Stimulated activated memory B cell treated with anti-CD40 and anti-IgM and Interleukin-4, amounts not matched to agents 10 μg/mL and 1 μg/mL and 100 μg/mL, for 72 hours (primary cell): Measurements from ENCODE around the gene PARD3.
"Not testable (repeated sequence)": the region's sequence is repeated elsewhere in the genome, so short reads cannot be mapped to it uniquely, and the experiment has no call there.

Source experiments
- ATAC-seq: fragments of 150-1000 bp; cut with Tn5 transposase; 2 replicates; pipeline ENCODE4 v1.10.0; 2021
- H3K27ac Mint-ChIP-seq: one replicate; pipeline ENCODE4 v1.8.0; 2022; ENCODE audit warnings: mild to moderate bottlenecking, mixed read lengths
- H3K27me3 Mint-ChIP-seq: one replicate; pipeline ENCODE4 v1.8.0; 2022; ENCODE audit warnings: mixed read lengths
- H3K36me3 Mint-ChIP-seq: one replicate; pipeline ENCODE4 v1.8.0; 2022; ENCODE audit warnings: mixed read lengths
- H3K4me1 Mint-ChIP-seq: one replicate; pipeline ENCODE4 v1.8.0; 2022; ENCODE audit warnings: mixed read lengths
- H3K4me3 Mint-ChIP-seq: one replicate; pipeline ENCODE4 v1.8.0; 2022; ENCODE audit warnings: mild to moderate bottlenecking, moderate library complexity, mixed read lengths
- H3K9me3 Mint-ChIP-seq: one replicate; pipeline ENCODE4 v1.8.0; 2022; ENCODE audit warnings: mixed read lengths

Gene PARD3

DNA sequence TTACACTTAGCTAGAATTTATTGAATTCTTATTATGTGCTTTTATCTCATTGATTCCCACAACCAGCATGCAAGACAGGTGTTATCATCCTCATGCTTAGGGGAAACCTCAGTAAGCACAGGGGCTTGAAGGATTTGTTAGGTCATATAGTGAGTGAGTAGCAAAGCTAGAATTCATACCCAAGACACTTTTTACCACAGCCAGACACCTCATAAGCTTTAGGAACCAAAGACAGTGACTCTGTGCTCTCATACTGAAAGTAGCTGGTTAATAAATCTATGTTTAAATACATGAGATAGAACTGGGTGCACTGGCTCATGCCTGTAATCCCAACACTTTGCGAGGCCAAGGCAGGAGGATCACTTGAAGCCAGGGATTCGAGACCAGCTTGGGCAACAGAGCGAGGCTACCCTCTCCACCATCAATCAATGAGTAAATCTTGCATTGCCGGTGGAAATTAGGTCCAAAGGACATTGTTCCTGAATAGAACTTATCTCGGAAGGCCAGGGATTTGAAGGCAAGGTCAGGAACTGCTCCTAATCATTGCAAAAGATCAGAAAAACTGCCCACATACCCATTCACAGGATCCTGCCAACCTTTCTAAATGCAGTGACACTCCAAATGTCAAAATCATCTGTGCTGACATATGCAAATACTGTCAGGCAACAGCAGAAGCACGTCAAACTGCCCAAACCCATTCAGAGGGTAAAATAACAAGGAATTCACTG lies 523.5 kb downstream of the PARD3 start:
- Mint-ChIP-seq H3K9me3 (peaks cover 3% of the 10 kb centered on the region), H3K4me3 (no peak overlapping the region), H3K36me3 (no peaks in the 10 kb centered on the region), H3K4me1 (no peaks in the 10 kb centered on the region), H3K27ac (no peak overlapping the region), H3K27me3 (no peaks in the 10 kb centered on the region)
- no peak for ATAC-seq

DNA sequence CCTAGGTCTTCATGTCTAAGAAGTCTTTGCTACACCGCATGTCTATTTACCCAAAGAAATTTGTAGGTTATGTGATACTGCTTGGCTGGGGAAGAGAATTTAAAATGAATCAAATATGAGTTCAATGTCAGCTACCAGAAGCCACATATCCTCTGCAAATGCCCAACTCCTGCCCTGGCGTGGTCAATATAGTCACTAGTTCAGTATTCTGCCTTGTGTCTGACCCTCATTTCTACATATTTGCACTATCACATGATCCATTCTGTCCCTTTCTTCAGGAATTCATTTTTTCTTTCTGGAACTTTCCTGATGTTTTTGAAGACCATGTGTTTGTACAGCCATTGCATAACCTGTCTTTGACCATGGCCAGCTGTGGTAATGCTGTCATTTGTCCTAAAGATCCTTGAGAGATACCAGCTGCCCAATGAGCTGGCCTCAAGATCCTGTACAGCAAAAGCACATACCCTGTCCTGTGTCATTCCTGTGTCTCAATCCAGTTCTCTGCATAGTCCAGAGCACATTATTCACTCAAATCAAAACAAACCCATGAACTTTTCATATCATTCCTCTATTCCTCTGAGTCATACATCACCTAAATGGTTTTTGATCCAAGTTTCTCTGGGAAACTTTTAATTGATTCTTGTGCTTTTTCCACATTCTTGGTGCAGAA lies 524.5 kb downstream of the PARD3 start:
- no peak for ATAC-seq
- no peaks in the 10 kb centered on the region for H3K36me3 Mint-ChIP-seq
- H3K27ac Mint-ChIP-seq = no peak overlapping the region
- H3K27me3 Mint-ChIP-seq = no peaks in the 10 kb centered on the region
- peaks cover 6% of the 10 kb centered on the region for H3K9me3 Mint-ChIP-seq
- no peaks in the 10 kb centered on the region for H3K4me1 Mint-ChIP-seq
- H3K4me3 Mint-ChIP-seq = no peak overlapping the region

DNA sequence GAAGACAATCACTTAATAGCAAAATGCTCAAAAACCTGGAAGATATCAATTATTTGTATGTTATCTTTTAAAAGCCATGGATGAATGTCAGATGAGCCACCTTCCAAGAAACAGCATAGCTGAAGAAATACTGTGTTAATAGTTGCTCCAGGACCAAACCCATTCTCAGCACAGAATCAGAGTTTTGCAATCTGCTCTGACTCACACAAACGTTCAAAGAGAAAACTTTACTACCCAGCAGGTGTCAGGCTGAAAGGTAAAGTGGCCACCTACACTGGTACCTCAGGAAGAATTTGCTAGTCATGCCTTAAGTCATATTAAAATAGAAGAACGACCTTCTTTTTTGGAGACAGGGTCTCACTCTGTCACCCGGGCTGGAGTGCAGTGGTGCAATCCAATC lies 526.5 kb downstream of the PARD3 start:
- ATAC-seq = no peak
- Mint-ChIP-seq H3K36me3 (no peaks in the 10 kb centered on the region), H3K4me3 (no peak overlapping the region), H3K27ac (no peak overlapping the region), H3K27me3 (no peaks in the 10 kb centered on the region), H3K4me1 (no peaks in the 10 kb centered on the region), H3K9me3 (peaks cover 6% of the 10 kb centered on the region)

DNA sequence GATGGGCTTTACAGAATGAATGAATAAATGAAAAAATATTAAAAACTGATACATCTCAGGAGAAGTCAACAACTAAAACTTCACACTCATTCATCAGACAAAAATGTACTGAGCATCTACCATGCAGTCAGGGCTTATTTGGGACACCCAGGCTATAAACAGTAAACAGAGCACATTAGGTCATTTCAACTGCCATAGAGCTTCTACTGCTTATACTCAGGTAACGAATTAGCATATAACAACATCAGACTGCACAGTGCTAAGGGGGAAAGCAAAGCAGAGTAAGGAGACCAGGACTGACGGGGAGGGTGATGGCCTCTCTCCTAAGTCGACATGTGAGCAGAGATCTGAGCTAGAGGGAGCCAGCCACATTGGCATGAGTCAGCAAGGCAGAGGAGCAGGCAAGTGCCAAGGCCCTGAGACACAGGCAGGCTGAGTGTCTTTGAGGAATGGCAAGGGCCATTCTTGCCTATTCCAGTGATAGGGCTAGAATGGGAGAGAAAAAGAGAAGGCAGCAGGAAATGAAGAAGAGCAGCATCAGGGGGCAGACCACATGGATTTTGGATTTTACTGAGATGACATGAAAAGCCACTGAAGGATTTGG lies 528.9 kb downstream of the PARD3 start:
- Mint-ChIP-seq H3K9me3 (peaks cover 6% of the 10 kb centered on the region), H3K27ac (no peak overlapping the region), H3K27me3 (no peaks in the 10 kb centered on the region), H3K36me3 (no peaks in the 10 kb centered on the region), H3K4me3 (no peak overlapping the region), H3K4me1 (no peaks in the 10 kb centered on the region)
- peak; percentile 24 for ATAC-seq

DNA sequence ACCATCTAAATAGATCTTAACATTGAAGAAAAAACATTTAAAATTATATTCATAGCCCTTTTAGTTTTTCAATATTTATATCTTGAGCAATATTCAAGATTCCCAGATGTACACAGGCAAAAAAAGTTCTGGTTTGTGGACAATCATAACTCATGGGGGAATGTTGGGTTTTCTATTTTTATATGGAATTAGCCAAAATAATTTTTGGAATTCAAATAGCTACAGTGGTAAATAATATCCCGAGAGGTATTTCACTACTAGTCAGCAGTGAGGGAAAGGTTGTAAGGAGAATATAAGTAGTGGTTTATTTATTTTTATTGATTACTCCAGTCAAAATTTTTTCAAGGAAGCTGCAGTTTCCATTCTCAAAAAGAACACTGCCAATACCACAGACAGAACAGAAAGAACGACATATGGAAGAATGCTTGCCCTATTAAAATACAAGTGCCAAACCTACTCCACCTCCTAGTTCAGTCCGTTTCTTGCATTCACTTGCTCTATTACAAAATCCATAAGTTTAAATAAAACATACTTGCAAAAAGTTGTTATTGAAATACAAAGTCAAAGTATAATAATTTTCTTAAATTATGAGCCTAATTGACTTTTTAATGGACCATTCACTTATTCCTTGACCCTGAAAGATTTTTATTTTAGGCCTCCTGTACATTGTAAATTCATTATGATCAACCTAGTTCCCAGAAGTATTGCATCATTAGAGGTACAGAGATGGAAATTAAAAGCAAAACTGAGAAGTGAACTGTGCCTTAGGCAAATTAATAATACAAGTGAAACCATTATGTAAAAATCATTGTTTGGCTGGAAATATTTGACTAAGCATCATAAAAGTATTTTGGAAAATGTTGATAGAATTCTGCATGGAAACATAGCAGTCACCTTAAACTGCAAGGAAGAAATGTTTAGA lies 533.2 kb downstream of the PARD3 start:
- Mint-ChIP-seq H3K27me3 (no peaks in the 10 kb centered on the region), H3K4me3 (no peak overlapping the region), H3K4me1 (no peaks in the 10 kb centered on the region), H3K36me3 (no peaks in the 10 kb centered on the region), H3K9me3 (peaks cover 6% of the 10 kb centered on the region), H3K27ac (no peak overlapping the region)
- no peak for ATAC-seq

DNA sequence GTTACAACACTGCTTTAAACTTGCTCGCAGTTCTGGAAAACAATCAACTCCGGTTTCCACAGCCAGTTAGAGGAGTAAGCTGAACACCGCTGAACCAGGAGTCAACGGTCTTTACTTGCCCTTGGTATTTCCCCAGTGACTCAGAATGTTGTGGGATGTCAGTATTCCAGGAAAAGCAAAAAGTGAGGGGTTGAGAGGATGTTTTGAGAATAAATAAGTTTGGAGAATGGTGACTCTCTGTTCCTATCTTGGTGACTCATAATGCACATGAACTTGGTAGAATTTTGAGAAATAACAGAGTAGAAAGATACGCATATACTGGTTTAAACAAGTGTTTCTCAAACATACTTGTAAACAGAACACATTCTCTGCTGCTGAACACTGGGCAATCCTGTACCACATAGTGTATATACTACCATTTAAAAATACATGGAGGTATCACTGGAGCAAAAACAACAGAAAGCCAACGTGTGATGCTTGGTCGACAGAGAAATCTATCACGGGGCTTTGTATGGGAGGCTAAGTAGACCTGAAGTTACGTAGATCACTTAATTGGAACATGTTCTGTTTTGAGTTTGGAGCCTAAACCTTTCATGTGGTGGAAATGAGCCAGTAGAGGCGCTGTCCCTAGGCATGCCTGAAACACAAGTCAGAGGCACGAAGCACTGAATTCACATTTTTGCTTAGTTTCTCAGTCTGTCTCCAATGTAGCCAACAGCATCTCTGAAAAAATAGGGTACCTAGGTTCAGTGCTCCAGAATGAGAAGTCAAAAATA lies 534.3 kb downstream of the PARD3 start:
- Mint-ChIP-seq H3K4me1 (no peaks in the 10 kb centered on the region), H3K27ac (no peak overlapping the region), H3K4me3 (no peak overlapping the region), H3K27me3 (no peaks in the 10 kb centered on the region), H3K36me3 (no peaks in the 10 kb centered on the region), H3K9me3 (no peaks in the 10 kb centered on the region)
- ATAC-seq = no peak

DNA sequence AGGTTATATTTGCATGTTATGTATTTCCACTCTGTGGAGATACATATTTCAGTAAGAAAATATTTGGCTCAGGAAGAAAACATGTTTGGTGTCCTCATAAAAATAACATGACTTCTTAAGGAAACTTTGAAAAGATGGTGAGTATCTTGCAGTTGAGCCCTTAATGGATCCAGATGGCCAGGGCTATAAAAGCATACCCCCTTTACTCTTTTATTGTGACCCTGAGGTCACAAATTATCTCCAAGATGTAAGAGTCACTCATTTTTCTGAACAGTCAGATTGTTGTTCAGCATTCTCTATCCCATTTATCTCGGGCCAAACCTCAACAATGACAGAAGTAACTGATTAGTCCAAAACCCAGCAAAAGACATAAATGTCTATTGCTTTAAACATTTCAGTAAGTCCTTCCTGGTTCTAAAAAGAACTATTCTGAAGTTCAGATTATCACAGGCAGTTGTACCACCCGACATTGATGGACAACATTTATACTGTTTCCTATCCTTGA lies 539.4 kb downstream of the PARD3 start:
- no peaks in the 10 kb centered on the region for H3K4me1 Mint-ChIP-seq
- H3K27ac Mint-ChIP-seq = no peak overlapping the region
- ATAC-seq = no peak
- H3K36me3 Mint-ChIP-seq = no peaks in the 10 kb centered on the region
- no peaks in the 10 kb centered on the region for H3K9me3 Mint-ChIP-seq
- H3K4me3 Mint-ChIP-seq = no peak overlapping the region
- H3K27me3 Mint-ChIP-seq = no peaks in the 10 kb centered on the region

DNA sequence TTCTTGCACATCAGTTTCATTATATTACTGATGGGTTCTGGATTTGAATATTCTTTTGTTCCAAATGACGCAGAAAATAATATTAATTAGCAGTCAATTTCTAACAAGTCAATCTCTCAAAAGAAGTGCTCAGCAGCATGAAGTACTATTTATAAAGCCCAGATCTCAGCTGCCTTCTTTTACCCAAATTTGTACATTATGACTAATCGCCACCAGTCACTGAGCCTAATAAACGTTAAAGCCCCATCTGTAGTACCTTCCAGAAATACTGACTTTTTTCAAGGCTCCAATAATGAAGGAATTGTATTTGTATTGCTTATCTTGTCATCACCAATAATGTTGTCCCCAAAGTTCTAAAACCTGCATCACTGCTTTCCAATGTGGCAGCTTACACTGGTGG lies 540.2 kb downstream of the PARD3 start:
- H3K36me3 Mint-ChIP-seq = no peaks in the 10 kb centered on the region
- no peaks in the 10 kb centered on the region for H3K9me3 Mint-ChIP-seq
- H3K4me1 Mint-ChIP-seq = no peaks in the 10 kb centered on the region
- no peak overlapping the region for H3K27ac Mint-ChIP-seq
- no peak for ATAC-seq
- H3K4me3 Mint-ChIP-seq = no peak overlapping the region
- no peaks in the 10 kb centered on the region for H3K27me3 Mint-ChIP-seq

DNA sequence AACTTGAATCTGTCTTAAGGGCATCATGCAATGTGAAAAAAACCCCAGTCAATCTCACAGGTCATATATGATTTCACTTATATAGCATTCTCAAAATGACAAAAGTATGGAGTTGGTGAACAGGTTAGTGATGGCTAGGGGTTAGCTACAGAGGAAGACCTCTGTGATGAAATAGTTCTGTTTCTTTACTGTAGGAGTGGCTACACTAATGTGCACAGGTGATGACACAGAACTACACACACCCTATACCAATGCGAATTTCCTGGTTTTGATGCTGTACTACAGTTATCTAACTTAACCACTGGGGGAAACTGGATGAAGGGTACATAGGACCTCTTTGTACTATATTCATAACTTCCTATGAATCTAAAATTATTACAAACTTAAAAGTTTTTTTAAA lies 541.8 kb downstream of the PARD3 start:
- ATAC-seq = no peak
- Mint-ChIP-seq H3K36me3 (no peaks in the 10 kb centered on the region), H3K27ac (no peak overlapping the region), H3K4me3 (no peak overlapping the region), H3K4me1 (no peaks in the 10 kb centered on the region), H3K27me3 (no peaks in the 10 kb centered on the region), H3K9me3 (no peaks in the 10 kb centered on the region)

DNA sequence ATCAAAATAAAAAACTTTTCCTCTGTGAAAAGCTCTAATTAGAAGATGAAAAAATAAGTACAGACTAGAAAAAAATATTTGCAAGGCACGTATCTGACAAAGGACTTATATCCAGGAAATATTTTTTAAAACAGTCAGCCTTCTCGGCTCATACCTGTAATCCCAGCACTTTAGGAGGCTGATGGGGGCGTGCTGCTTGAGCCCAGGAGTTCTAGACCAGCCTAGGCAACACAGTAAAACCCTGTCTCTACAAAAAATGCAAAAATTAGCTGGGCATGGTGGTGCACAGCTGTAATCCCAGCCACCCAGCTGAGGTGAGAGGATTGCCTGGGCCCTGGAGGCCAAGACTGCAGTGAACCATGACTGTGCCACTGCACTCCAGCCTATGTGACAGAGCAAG lies 542.8 kb downstream of the PARD3 start:
- Mint-ChIP-seq H3K27ac (no peak overlapping the region), H3K36me3 (no peaks in the 10 kb centered on the region), H3K27me3 (no peaks in the 10 kb centered on the region), H3K4me3 (no peak overlapping the region), H3K9me3 (no peaks in the 10 kb centered on the region), H3K4me1 (no peaks in the 10 kb centered on the region)
- no peak for ATAC-seq

DNA sequence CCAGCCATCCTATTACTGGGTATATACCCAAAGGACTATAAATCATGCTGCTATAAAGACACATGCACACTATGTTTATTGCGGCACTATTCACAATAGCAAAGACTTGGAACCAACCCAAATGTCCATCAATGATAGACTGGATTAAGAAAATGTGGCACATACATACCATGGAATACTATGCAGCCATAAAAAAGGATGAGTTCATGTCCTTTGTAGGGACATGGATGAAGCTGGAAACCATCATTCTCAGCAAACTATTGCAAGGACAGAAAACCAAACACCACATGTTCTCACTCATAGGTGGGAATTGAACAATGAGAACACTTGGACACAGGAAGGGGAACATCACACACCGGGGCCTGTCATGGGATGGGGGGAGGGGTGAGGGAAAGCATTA lies 546.7 kb downstream of the PARD3 start:
- H3K27ac Mint-ChIP-seq, H3K9me3 Mint-ChIP-seq, ATAC-seq, H3K36me3 Mint-ChIP-seq, H3K4me1 Mint-ChIP-seq, H3K27me3 Mint-ChIP-seq, H3K4me3 Mint-ChIP-seq: not testable (repeated sequence)

DNA sequence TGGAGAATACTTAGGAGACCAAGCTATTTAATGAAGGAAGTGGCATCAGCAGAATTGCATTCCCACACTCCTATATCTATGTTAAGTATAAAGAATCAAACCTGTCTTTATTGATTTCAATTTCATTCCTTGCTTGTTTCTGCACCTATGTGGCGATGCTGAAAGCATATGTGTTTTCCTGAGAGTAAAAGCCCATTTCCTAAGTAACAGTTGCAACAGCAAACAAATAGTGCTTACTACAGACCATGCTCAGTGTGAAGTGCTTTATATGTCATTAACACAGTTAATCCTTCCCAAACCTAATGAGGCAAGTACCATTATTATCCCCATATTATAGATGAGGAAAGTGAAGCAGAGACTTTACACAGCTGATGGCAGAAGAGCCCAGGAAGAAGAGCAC lies 552.1 kb downstream of the PARD3 start:
- H3K36me3 Mint-ChIP-seq = no peaks in the 10 kb centered on the region
- H3K4me3 Mint-ChIP-seq = no peak overlapping the region
- no peaks in the 10 kb centered on the region for H3K4me1 Mint-ChIP-seq
- no peaks in the 10 kb centered on the region for H3K27me3 Mint-ChIP-seq
- no peaks in the 10 kb centered on the region for H3K9me3 Mint-ChIP-seq
- ATAC-seq = no peak
- H3K27ac Mint-ChIP-seq = no peak overlapping the region

DNA sequence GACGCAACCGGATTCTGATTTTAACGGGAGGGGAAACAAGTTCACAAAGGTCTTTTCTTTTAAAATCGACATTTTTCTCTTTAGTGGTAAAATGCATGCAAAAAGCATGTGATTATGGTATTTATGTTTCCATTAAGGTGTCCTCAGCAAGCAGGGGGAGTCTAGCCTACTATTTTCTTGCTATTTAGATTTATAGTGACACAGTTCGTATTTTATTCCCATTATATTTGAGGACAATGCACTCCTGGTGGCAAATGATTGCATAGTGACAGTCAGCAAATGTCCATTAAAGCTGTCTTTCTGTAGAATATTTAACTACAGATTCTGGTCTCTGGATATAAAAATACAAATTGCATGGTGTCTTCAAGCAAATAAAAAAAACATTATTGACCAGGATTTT lies 554.2 kb downstream of the PARD3 start:
- no peaks in the 10 kb centered on the region for H3K9me3 Mint-ChIP-seq
- H3K27me3 Mint-ChIP-seq = no peaks in the 10 kb centered on the region
- H3K4me1 Mint-ChIP-seq = no peaks in the 10 kb centered on the region
- no peaks in the 10 kb centered on the region for H3K36me3 Mint-ChIP-seq
- no peak for ATAC-seq
- no peak overlapping the region for H3K27ac Mint-ChIP-seq
- H3K4me3 Mint-ChIP-seq = no peak overlapping the region

DNA sequence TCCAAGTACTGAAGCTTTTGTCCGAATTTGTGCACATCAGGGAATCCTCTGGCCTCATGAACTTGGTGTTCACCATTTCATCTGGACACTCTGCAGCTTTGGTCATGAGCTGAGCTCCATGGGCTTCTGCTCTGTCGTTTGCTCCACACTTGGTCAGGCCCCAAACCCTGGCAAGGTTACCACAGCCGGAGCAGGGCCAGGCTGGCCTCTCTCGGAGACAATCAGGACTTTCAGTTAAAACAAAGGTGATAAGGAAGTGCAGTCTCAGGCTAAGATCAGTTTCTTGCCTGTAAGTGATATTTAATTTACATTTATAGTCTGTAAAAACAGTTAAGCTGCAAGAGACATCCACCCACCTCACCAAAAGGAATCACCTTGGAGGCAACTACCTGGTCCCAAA lies 558.9 kb downstream of the PARD3 start:
- H3K4me1 Mint-ChIP-seq = no peaks in the 10 kb centered on the region
- no peak for ATAC-seq
- H3K27ac Mint-ChIP-seq = no peak overlapping the region
- H3K27me3 Mint-ChIP-seq = no peaks in the 10 kb centered on the region
- no peaks in the 10 kb centered on the region for H3K36me3 Mint-ChIP-seq
- H3K9me3 Mint-ChIP-seq = no peaks in the 10 kb centered on the region
- no peak overlapping the region for H3K4me3 Mint-ChIP-seq
